Measurements from ENCODE around the gene PMPCA. TPM values are rescaled to one million over a fixed set of nuclear protein-coding genes. Genes with fewer than 3 reads are reported as not detected.
A peak's percentile ranks its signal among the peaks of the same experiment; 100 is the strongest.
"Not testable (repeated sequence)": the region's sequence is repeated elsewhere in the genome, so short reads cannot be mapped to it uniquely, and the experiment has no call there.

PMPCA gene
- total RNA-seq, 1 experiment from 2014 or later: 104 TPM

DNA sequence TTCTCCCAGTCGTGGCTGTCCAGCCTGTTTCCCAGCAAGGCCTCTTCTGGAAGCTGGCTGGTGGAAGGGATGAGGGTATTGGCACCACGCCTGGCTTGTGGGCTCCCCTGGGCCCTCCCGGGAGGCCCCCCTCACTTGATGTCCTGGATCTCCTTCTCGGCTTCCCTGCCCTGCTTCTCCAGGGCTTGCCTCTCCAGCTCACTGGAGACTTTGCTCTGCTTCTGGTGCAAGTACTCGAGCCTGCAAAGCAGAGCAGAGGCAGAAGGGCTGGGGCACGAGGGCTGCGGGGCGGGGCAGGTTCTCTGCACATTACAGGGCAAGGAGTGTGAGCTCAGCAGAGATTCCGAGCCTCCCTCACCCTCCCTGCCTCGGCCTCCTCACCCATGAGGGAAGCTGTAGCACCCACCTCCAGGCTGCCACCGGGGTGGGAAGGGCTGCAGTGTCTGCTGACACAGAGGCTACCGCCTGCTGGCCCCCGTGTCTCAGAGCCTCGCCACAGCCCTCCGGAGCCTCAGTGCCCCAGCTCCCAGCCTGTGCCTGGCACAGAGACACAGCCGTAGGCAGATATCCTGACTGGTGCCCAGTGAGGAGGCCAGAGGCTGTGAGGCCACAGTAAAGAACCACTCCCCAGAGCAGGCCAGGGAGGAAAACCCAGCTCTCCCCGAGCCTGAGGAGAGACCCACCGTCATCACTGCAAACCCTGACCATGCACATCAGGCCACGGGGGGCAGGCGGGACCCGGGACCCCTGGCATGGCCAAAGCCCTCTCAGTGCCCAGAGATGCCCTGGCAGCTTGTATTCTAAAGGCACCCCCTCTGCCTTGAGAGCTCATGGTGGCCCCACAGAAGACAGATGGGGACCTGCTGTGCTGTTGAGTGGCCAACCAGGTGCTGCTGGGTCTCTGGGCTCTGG lies 17.7 kb upstream of the PMPCA start:
- no peak for DNase-seq (ENCODE audit: low read depth)

GRCh38 chr9:136393531-136393930 lies 16.9 kb upstream of the PMPCA start:
- no peak for DNase-seq (ENCODE audit: low read depth)

DNA sequence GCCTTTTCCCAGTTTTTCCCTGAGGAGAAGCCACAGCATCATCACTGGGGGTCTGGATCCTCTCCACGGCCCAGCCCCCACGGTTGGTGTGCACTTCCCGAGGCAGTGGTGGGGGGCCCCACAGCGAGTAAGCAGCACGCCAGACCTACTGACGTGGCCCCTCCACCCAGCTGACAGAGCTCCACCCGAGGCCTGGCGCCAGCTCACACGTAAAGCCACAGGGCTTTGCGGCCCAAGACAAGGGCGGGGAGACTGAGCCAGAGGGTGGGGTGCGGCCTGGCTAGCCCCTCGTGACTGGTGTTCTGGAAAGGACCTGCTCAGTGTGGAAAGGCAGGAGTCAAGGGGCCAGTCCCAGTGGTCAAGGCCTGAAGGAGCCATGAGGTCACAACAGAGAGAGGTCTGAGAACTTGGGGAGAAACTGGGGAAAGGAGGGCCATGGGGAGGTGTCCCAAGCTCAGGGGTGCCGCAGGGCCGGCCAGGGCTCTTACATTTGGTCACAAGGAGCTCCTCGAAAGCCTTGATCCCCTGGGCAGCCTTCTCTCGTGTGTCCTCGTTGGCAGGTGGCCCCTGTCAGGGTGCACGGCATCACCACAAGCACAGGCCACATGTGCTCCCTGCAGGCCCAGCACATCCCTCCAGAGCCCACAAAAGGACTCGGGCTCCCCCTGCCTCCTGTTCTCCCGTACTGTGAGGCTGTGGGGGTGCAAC lies 16.0 kb upstream of the PMPCA start:
- no peak for DNase-seq (ENCODE audit: low read depth)

DNA sequence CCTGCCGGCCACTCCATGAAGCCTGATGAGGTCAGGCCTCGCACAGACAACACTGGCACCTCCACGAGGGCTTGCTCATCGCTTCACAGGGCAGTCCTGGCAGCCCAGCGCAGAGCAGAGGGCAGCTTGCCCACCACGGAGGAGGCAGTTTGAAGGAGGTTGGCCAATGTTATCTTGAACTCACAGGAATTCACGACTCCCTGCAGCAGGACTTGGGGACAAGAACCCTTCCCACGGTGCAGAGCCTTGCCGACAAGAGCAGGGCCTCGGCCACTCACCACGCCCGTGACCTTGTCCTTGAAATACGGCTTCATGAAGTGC lies 15.5 kb upstream of the PMPCA start:
- no peak for DNase-seq (ENCODE audit: low read depth)

DNA sequence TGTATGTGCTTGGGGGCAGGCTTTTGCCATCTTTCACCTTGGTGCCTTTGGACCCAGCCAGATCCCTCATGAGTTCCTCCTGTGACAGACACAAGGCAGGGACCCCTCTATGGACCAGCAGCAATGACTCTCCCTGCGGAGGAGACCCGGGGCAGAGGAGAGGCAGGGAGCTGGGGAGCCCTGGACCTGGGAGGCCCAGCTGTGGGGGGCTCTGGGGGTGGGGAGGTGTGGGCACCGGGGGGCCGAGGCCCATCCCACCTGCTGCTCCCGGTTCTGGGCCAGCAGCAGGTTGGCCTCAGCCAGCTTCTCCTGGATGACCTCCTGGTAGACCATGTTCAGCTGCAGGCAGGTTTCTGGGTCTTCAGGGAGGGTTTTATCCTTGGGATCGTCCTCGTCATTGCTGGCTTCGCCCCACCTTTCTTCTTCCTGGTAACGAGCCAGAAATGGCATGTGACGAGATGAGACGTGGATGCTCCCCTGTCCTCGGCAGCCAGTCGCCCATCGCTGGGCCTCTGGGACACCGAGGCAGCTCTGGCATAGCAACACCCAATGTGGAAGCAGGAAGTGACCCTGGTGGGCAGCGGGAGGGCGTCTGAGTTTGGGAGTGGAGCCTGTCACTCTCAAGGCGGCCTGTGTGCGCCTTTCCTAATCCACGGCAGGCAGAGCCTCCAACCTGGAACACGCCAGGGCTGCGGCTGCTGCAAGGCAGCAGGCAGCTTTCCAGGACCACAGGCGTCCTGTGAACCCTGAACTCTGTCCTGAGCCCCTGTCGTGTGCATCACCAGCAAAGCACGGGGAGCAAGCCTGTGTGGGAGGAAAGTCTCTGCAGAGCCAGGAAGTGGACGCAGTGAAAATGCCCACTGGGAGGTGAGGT lies 14.9 kb upstream of the PMPCA start:
- DNase-seq (ENCODE audit: low read depth): no peak

DNA sequence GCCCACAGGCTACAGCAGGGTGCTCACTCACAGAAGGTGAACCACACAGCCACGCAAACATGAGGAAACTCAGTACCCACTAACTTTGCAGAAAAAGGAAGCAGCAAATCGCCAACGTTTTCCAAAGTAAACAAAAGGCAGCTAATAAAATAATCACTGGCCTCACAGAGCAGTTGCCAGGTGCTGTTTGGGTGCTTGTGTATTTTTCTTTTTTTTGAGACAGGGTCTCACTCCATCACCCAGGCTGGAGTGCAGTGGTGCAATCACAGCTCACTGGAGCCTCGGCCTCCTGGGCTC lies 14.3 kb upstream of the PMPCA start:
- no peak for DNase-seq (ENCODE audit: low read depth)

GRCh38 chr9:136397643-136398042 lies 12.8 kb upstream of the PMPCA start:
- no peak for DNase-seq (ENCODE audit: low read depth)

DNA sequence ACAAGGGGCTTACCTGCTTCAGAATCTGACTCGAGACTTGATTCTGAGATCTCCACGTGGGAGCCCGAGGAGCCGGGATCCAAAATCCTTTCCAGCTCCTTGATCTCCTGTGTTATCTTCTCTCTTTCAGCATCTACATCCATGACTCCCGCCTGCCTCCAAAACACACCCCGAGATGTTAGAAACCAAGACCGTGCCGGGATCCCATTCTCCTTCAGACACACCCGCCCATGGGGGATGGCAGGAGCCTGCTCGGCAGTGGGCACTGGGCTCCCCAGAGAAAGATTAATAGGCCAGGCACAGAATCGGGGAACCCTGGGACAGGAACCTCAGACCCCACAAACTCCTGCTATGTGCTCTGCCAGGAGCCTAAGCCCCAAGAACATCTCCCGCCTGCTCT lies 12.2 kb upstream of the PMPCA start:
- no peak for DNase-seq (ENCODE audit: low read depth)

DNA sequence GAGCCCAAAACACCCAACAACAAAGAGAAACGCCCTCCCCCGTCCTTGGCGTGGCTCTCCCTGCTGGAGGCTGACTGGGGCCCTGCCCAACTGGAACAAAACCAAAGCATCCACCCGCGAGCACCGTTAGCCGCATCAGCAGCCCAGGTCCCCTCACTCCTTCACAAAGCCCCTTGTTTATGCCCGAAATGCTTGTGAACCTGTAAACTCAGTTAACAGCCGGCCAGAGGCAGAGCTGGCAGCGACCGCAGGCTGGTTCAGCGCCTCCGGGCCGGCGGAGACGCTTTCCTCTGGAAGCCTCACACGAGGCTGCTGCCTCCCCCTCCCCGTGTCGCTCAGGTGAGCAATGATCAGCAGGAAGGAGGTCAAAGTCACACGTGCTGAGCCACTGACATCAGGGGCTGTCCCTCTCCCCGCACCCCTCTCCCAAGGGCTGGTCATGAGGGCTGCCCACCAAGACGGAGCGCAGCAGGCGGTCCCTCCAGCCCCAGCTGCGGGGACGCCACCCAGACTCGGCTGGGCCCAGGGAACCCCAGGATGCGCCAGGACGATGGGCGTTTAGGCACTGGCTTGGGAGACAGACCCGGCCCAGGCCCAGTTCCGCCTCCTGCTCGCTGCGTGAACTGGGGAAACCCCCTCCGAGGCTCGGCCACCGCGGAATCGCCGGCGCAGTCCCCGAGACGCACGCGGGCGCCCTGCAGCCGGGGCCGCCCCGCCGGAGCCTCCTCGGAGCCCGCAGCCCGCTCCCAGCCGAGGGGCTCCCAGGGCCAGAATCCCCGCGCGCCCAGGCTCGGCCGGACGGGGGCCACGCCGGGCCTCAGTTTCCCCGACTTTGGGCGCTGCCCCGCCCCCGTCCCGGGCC lies 11.1 kb upstream of the PMPCA start:
- no peak for DNase-seq (ENCODE audit: low read depth)

DNA sequence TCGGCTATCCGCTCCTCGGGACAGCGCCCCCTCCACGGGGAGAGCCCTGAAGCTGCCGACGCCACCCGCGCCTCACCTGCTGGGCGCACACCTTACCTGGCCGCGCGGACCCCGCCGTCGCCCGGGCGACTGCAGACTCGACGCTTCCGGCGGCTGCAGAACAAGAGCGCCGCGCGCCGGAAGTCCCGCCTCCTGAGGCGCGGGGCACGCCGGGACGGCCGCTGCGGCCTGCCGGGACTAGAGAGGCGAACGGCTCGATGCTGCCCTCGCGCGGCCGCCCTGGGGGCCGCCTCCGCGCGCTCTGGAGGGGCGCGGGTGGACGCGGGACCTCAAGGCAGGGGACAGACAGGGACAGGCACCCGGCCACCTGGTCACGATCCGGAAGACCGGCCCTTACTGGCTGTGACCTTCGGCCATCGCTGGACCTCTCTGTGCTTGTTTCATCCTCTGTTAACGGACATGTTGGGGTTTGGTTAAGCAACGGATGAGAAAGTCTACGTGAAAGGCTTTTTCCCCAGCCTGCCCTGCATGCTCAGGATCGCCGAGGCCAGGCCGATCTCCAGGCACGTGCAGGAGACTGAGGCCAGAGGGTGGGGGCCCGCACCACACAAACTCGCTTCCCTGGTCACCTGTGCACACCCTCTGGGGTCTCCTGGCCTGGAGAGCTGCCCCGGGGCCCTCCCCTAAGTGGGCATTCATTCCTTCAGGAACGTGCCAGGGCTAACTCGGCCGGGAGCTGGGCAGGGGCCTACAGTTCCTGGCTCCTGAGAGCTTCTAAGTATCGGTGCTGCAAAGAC lies 10.2 kb upstream of the PMPCA start, which contains the start of gene SNAPC4:
Gene SNAPC4, minus strand, starts transcription at position 133 of the 797 bp plus-strand sequence. CDS start 1,742 bp downstream, outside the sequence.
- peak; percentile 79 for DNase-seq (ENCODE audit: low read depth)

- DNase-seq (ENCODE audit: low read depth): no peak
These were observed 9.1 kb upstream of the PMPCA start for GRCh38 chr9:136401173-136401922.

DNA sequence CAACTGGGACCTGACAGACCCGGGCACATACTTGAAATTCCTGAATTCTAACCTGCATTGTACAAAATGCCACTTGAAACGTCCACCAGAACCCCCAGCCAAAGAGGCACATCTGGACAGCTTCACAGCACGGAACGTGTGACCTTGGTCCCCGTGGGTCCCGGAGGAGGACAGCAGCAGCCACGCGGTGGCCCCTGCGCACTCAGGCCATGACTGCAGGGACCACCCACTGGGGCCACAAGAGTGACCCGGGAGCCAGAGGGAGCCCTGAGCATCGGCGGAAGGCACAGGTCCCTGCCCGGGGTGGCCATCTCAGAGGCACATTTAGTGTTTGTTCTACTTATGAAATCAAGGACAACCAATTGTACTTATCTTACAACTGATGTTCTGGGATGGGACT lies 8.4 kb upstream of the PMPCA start:
- no peak for DNase-seq (ENCODE audit: low read depth)

GRCh38 chr9:136403538-136403914 lies 6.9 kb upstream of the PMPCA start:
- no peak for DNase-seq (ENCODE audit: low read depth)

- DNase-seq (ENCODE audit: low read depth): no peak
These were observed 6.3 kb upstream of the PMPCA start for GRCh38 chr9:136403915-136404800.

DNA sequence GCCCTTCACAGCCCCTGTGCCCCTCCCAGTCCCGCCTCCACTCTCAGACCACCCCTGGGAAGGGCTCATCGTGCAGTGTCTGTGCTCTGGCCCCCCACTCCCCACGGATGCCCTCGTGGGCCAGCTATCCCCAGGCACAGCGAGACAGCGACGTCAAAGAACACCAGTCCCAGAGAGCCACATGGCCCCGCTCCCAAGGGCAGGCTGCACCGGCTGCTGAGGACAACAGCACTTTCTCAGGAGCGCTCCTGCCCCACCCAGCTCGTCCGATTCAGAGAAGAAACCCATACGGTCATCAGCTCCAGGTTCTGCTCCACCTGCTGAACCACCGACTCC lies 5.7 kb upstream of the PMPCA start:
- DNase-seq (ENCODE audit: low read depth): no peak

- no peak for DNase-seq (ENCODE audit: low read depth)
These were observed 5.0 kb upstream of the PMPCA start for GRCh38 chr9:136405481-136405880.

DNA sequence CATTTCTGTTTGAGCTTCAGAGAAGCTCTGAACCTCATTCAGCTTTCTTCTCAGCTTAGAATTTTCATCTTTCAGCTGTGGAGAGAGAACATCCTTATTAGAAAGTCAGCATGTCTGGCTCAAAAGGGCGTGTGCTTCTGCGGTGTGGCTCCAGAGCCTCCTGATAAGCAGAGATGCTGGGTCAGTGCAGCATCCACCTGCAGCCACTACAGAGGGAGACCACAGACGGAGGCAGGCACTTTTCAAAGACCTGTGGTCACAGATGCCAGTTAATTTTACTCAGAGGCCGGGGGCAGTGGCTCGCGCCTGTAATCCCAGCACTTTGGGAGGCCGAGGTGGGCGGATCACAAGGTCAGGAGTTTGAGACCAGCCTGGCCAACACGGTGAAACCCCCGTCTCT lies 4.6 kb upstream of the PMPCA start:
- not testable (repeated sequence) for DNase-seq (ENCODE audit: low read depth)

GRCh38 chr9:136407061-136407460 lies 3.4 kb upstream of the PMPCA start:
- DNase-seq (ENCODE audit: low read depth): not testable (repeated sequence)

GRCh38 chr9:136407911-136408310 lies 2.5 kb upstream of the PMPCA start:
- DNase-seq (ENCODE audit: low read depth): no peak

All from HT1080 (cell line).